ENCODE measurements around the gene RAB3IP. TPM values are rescaled to one million over a fixed set of nuclear protein-coding genes. Genes with fewer than 3 reads are reported as not detected.

Gene RAB3IP
- total RNA-seq, 1 experiment from 2014 or later = 39.4 TPM

GRCh38 chr12:69733638-69734037, 5.0 kb upstream of the RAB3IP start:
- H3K27me3 ChIP-seq (replicated peaks; ENCODE audit: insufficient read depth, low read depth, low read length, poor library complexity) = no peaks in the 10 kb centered on the region
- intact Hi-C loops (cut with micrococcal nuclease; ENCODE audit: unreplicated experiment) = no loop called here
- H3K9me3 ChIP-seq (ENCODE audit: low read depth, low read length, poor library complexity, severe bottlenecking) = no peaks in the 10 kb centered on the region
- CTCF ChIA-PET = no interaction called here
- H3K27ac ChIP-seq (ENCODE audit: low read depth, low read length, poor library complexity, severe bottlenecking) = no peak overlapping the region
- no peak overlapping the region for H3K4me3 ChIP-seq (ENCODE audit: low read depth, low read length, poor library complexity, severe bottlenecking)
- DNase-seq (ENCODE audit: low spot score) = no peak
- no peak for TF ChIP-seq CTCF (conservative IDR thresholded peaks at IDR 0.05; ENCODE audit: low read depth, low read length)
- TF ChIP-seq EZH2 (IDR thresholded peaks at IDR 0.05; ENCODE audit: borderline replicate concordance, low read depth, low read length, poor library complexity, severe bottlenecking) = no peak
- no TSS peak for BruUV-seq (replicated peaks)
- no peaks in the 10 kb centered on the region for H3K36me3 ChIP-seq (ENCODE audit: insufficient read depth, low read length, poor library complexity, severe bottlenecking)
- no peaks in the 10 kb centered on the region for H3K4me1 ChIP-seq (ENCODE audit: insufficient read depth, low read length, poor library complexity, severe bottlenecking)
- POLR2A ChIA-PET (ENCODE audit: low non-redundant PET) = no interaction called here

- peaks cover 11% of the 10 kb centered on the region for H3K4me1 ChIP-seq (ENCODE audit: insufficient read depth, low read length, poor library complexity, severe bottlenecking)
- DNase-seq (ENCODE audit: low spot score) = peak; percentile 85
- H3K27ac ChIP-seq (ENCODE audit: low read depth, low read length, poor library complexity, severe bottlenecking) = peak overlapping the region; percentile 71
- H3K36me3 ChIP-seq (ENCODE audit: insufficient read depth, low read length, poor library complexity, severe bottlenecking) = no peaks in the 10 kb centered on the region
- H3K27me3 ChIP-seq (replicated peaks; ENCODE audit: insufficient read depth, low read depth, low read length, poor library complexity) = no peaks in the 10 kb centered on the region
- ChIA-PET CTCF (no interaction called here), POLR2A (ENCODE audit: low non-redundant PET) (interaction anchor here (0.5 kb wide), 1 partner anchor 55 kb away, joined by 4 read pairs; no protein-coding TSS in a partner anchor)
- intact Hi-C loops (cut with micrococcal nuclease; ENCODE audit: unreplicated experiment) = loop anchor here (5.0 kb wide), 1 partner anchor 83 kb away; no protein-coding TSS in a partner anchor
- TF ChIP-seq CTCF (conservative IDR thresholded peaks at IDR 0.05; ENCODE audit: low read depth, low read length) = no peak
- peak overlapping the region; percentile 91 for H3K4me3 ChIP-seq (ENCODE audit: low read depth, low read length, poor library complexity, severe bottlenecking)
- no TSS peak for BruUV-seq (replicated peaks)
- no peaks in the 10 kb centered on the region for H3K9me3 ChIP-seq (ENCODE audit: low read depth, low read length, poor library complexity, severe bottlenecking)
Measured at GRCh38 chr12:69739287-69740191, 879 bp downstream of the RAB3IP start.

- no peaks in the 10 kb centered on the region for H3K9me3 ChIP-seq (ENCODE audit: low read depth, low read length, poor library complexity, severe bottlenecking)
- no peak for TF ChIP-seq CTCF (conservative IDR thresholded peaks at IDR 0.05; ENCODE audit: low read depth, low read length)
- TF ChIP-seq EZH2 (IDR thresholded peaks at IDR 0.05; ENCODE audit: borderline replicate concordance, low read depth, low read length, poor library complexity, severe bottlenecking) = no peak
- no peak overlapping the region for H3K4me3 ChIP-seq (ENCODE audit: low read depth, low read length, poor library complexity, severe bottlenecking)
- DNase-seq (ENCODE audit: low spot score) = no peak
- intact Hi-C loops (cut with micrococcal nuclease; ENCODE audit: unreplicated experiment) = loop anchor here (5.0 kb wide), 1 partner anchor 78 kb away; no protein-coding TSS in a partner anchor
- peaks cover 11% of the 10 kb centered on the region for H3K4me1 ChIP-seq (ENCODE audit: insufficient read depth, low read length, poor library complexity, severe bottlenecking)
- ChIA-PET CTCF (no interaction called here), POLR2A (ENCODE audit: low non-redundant PET) (no interaction called here)
- no TSS peak for BruUV-seq (replicated peaks)
- H3K27me3 ChIP-seq (replicated peaks; ENCODE audit: insufficient read depth, low read depth, low read length, poor library complexity) = no peaks in the 10 kb centered on the region
- no peak overlapping the region for H3K27ac ChIP-seq (ENCODE audit: low read depth, low read length, poor library complexity, severe bottlenecking)
- no peaks in the 10 kb centered on the region for H3K36me3 ChIP-seq (ENCODE audit: insufficient read depth, low read length, poor library complexity, severe bottlenecking)
Measured at GRCh38 chr12:69744109-69744508, 5.4 kb downstream of the RAB3IP start.
